OCI-LY3 (cell line): ENCODE measurements around the gene LENEP.

Experiments
- H2AFZ ChIP-seq: fragments of 200-600, 300-600 bp; shearing (Covaris generic); 2 replicates; pipeline ENCODE4 v1.6.0; 2014; ENCODE audit warnings: antibody characterized with exemption, low read depth, low read length
- H3K27ac ChIP-seq: fragments of 200-600, 300-600 bp; sonication (generic); 2 replicates; pipeline ENCODE4 v1.5.1; 2014; ENCODE audit warnings: mild to moderate bottlenecking, low read length, moderate library complexity, mixed read lengths
- H3K27me3 ChIP-seq: fragments of 200-600, 300-600 bp; sonication (generic); 2 replicates; pipeline ENCODE4 v1.6.1; 2014; ENCODE audit warnings: low read depth, low read length, mixed read lengths
- H3K36me3 ChIP-seq: fragments of 200-600, 300-600 bp; sonication (generic); replicated peaks from 2 replicates; pipeline ENCODE3; 2014; ENCODE audit warnings: low read depth, low read length, mixed read lengths
- H3K4me1 ChIP-seq: fragments of 300-600, 200-600 bp; sonication (generic); 2 replicates; pipeline ENCODE4 v1.6.1; 2014; ENCODE audit warnings: low read length, mixed read lengths
- H3K4me2 ChIP-seq: fragments of 200-600, 300-600 bp; sonication (generic); 2 replicates; pipeline ENCODE4 v1.6.1; 2014; ENCODE audit warnings: low read length, mixed read lengths
- H3K4me3 ChIP-seq: fragments of 300-600, 200-600 bp; sonication (generic); 2 replicates; pipeline ENCODE4 v1.5.1; 2014; ENCODE audit warnings: antibody characterized with exemption, mild to moderate bottlenecking, low read length, moderate library complexity
- H3K79me2 ChIP-seq: fragments of 300-600, 200-600 bp; shearing (Covaris generic); 2 replicates; pipeline ENCODE4 v1.6.1; 2014; ENCODE audit warnings: mild to moderate bottlenecking, low read length, mixed read lengths
- H3K9ac ChIP-seq: fragments of 300-600, 200-600 bp; shearing (Covaris generic); 2 replicates; pipeline ENCODE4 v1.6.0; 2014; ENCODE audit warnings: mild to moderate bottlenecking, low read length, moderate library complexity
- H3K9me3 ChIP-seq: fragments of 200-600, 300-600 bp; shearing (Covaris generic); 2 replicates; pipeline ENCODE4 v1.6.1; 2014; ENCODE audit warnings: low read length, mixed read lengths; ENCODE audit not compliant: insufficient read depth
- H4K20me1 ChIP-seq: fragments of 200-600, 300-600 bp; sonication (generic); 2 replicates; pipeline ENCODE4 v1.6.1; 2016; ENCODE audit warnings: low read length, mixed read lengths; ENCODE audit not compliant: insufficient read depth
- CTCF ChIP-seq: fragments of 200-600, 300-600 bp; sonication (generic); IDR thresholded peaks from 2 replicates; pipeline ENCODE4 v1.5.1; 2014; ENCODE audit warnings: antibody characterized with exemption, low read length, low read depth
- EZH2phosphoT487 ChIP-seq: fragments of 200-600 bp; shearing (Covaris generic); IDR thresholded peaks from 2 replicates; pipeline ENCODE4 v1.6.1; 2018; ENCODE audit warnings: antibody characterized with exemption, mixed run types, low read depth

Gene LENEP

DNA sequence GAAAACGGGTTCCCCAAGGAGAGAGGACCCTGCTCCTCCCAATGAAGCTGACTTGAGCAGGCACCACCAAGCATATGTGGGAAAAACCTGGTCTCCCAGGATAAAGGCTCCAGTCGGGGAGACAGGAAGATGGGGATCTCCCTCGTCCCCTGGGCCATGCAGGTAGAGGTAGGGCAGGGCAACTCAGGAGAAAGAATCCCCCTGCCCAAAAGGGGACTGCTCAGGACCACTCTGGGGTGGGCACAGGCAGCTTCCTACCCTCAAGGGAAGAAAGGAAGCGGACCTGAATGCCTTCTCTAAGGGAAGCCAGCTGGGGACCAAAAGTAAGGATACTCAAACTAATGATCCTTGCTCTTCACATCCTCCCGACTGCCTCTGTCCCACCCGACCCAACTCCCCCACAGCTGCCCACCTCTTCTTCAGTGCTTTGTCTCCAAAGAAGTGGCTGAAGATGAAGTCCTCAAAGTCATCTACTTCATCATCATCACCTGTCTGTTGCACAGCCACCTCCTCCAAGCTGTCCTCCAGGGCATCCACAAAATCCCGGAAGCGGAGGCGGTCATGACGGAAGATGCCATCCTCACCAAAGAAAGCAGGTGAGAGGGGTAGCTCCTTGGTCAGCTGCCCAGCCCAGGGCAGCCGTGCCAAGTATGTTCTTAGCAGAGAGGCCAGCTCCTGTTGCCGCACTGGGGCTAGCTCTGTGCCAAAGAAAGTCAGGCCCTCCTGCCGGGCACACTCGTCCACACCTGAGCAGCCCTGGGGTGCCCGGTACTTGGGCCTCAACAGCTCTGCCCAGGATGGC lies 48.0 kb upstream of the LENEP start:
- no peak overlapping the region for H3K4me3 ChIP-seq
- H3K4me2 ChIP-seq: no peak overlapping the region
- no peaks in the 10 kb centered on the region for H3K36me3 ChIP-seq
- no peaks in the 10 kb centered on the region for H3K9me3 ChIP-seq
- peaks cover 50% of the 10 kb centered on the region for H3K4me1 ChIP-seq
- H3K79me2 ChIP-seq: no peaks in the 10 kb centered on the region
- H3K27ac ChIP-seq: no peak overlapping the region
- no peak overlapping the region for H3K9ac ChIP-seq
- TF ChIP-seq CTCF: no peak
- no peak for TF ChIP-seq EZH2phosphoT487
- no peaks in the 10 kb centered on the region for H3K27me3 ChIP-seq
- H4K20me1 ChIP-seq: no peaks in the 10 kb centered on the region
- H2AFZ ChIP-seq: no peak overlapping the region

- Histone ChIP-seq H3K79me2 (no peaks in the 10 kb centered on the region), H2AFZ (no peak overlapping the region), H3K9me3 (no peaks in the 10 kb centered on the region), H3K9ac (no peak overlapping the region), H3K27ac (no peak overlapping the region), H3K4me1 (peaks cover 42% of the 10 kb centered on the region), H3K36me3 (no peaks in the 10 kb centered on the region), H3K4me2 (no peak overlapping the region), H4K20me1 (no peaks in the 10 kb centered on the region), H3K27me3 (no peaks in the 10 kb centered on the region), H3K4me3 (no peak overlapping the region)
- TF ChIP-seq CTCF: no peak
- TF ChIP-seq EZH2phosphoT487: no peak
Measured at GRCh38 chr1:154945962-154946850, 47.2 kb upstream of the LENEP start.

DNA sequence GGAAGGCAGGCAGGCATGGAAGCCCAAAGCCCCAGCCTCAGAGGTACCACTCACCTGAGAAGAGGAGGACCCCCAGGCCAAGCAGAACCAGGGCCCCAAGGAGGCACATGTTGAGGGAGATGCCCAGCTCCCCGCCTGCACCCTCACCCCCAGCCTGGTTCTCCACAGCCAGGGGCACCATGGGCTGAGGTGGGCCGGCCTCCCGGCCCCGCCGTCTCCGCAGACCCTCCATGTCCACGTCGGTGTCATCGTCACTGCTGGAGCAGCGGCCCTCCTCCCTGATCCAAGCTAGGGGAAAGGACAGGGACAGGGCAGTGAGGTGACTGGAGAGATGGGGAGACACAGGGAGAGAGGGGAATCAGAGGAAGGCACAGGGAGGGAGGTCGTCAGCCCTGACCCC lies 45.3 kb upstream of the LENEP start:
- H3K27ac ChIP-seq: no peak overlapping the region
- H3K36me3 ChIP-seq: no peaks in the 10 kb centered on the region
- no peaks in the 10 kb centered on the region for H4K20me1 ChIP-seq
- TF ChIP-seq CTCF: no peak
- no peak for TF ChIP-seq EZH2phosphoT487
- H3K4me2 ChIP-seq: no peak overlapping the region
- H2AFZ ChIP-seq: no peak overlapping the region
- H3K4me1 ChIP-seq: peaks cover 23% of the 10 kb centered on the region
- no peak overlapping the region for H3K4me3 ChIP-seq
- H3K79me2 ChIP-seq: no peaks in the 10 kb centered on the region
- H3K9ac ChIP-seq: no peak overlapping the region
- H3K27me3 ChIP-seq: no peaks in the 10 kb centered on the region
- H3K9me3 ChIP-seq: no peaks in the 10 kb centered on the region

DNA sequence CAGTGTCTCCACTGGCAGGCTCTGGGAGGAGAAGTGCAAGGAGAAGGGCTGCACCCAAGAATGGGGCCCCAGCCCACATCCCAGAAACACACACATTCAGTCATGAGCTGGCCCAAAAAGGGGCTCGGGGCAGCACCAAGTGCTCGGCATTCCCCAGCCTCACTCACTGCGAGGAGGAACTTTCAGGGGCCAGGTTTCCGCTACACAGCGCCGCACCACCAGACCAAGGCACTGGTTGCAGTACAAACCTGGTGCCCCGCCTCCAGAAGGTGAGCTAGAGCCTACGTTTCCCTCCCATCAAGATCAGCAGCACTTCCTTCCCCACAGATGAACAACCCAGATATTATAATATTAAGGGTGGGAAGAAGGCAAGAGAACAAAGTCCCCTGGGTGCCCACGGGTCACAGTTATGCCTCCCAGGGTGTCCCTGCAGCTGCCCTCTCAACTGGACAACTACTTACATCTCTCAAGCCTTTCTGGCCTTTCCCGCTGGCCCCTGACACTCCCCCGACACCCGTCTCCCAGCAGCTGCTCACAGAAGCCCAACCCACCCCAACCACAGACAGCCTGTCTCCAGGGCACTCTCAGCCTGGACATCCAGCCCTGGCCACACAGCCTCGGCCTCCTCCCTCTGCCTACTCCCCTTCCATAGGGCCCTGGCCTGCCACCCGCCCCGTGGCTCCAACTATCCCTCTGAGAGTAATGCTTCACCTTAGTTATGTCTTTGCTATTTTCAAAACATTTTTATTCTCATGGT lies 41.3 kb upstream of the LENEP start:
- no peak overlapping the region for H3K4me3 ChIP-seq
- peaks cover 16% of the 10 kb centered on the region for H3K4me1 ChIP-seq
- H3K9ac ChIP-seq: no peak overlapping the region

More for the DNA sequence above, 41.3 kb upstream of the LENEP start:
- no peaks in the 10 kb centered on the region for H3K9me3 ChIP-seq
- no peaks in the 10 kb centered on the region for H3K36me3 ChIP-seq
- H2AFZ ChIP-seq: no peak overlapping the region
- H3K27ac ChIP-seq: no peak overlapping the region
- TF ChIP-seq CTCF: no peak
- no peaks in the 10 kb centered on the region for H3K79me2 ChIP-seq
- no peak overlapping the region for H3K4me2 ChIP-seq
- no peaks in the 10 kb centered on the region for H4K20me1 ChIP-seq
- H3K27me3 ChIP-seq: no peaks in the 10 kb centered on the region
